ENCODE data around the gene ADGRG1.

Gene ADGRG1

DNA sequence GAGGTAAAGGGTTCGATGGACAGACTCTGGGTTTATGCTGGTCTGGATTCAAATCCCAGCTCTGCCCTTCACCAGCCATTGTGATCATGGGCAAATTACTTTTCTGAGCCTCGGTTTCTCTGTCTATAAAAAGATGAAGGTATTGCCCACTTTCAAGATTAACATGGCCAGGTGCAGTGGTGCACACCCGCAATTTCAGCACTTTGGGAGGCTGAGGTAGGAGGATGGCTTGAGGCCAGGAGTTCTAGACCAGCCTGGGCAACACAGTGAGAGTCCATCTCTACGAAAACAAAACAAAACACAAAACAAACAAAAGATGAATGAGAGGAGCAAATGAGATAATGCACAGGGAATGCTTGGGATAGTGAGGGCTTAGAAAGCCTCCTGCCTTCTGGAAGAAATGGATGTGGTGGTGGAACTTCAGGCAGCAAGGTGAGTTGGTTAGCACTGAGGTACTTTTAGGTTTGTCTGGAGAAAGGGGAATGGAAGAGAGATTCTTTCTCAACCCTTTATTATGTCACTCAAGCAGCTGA is 48.2 kb downstream of the ADGRG1 start:
- TF ChIP-seq, protein P1, sequence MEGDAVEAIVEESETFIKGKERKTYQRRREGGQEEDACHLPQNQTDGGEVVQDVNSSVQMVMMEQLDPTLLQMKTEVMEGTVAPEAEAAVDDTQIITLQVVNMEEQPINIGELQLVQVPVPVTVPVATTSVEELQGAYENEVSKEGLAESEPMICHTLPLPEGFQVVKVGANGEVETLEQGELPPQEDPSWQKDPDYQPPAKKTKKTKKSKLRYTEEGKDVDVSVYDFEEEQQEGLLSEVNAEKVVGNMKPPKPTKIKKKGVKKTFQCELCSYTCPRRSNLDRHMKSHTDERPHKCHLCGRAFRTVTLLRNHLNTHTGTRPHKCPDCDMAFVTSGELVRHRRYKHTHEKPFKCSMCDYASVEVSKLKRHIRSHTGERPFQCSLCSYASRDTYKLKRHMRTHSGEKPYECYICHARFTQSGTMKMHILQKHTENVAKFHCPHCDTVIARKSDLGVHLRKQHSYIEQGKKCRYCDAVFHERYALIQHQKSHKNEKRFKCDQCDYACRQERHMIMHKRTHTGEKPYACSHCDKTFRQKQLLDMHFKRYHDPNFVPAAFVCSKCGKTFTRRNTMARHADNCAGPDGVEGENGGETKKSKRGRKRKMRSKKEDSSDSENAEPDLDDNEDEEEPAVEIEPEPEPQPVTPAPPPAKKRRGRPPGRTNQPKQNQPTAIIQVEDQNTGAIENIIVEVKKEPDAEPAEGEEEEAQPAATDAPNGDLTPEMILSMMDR (conservative IDR thresholded peaks at IDR 0.05; ENCODE audit: low read length) = no peak
- H3K4me3 ChIP-seq (ENCODE audit: low read length) = no peak overlapping the region
- DNase-seq (ENCODE audit: low read depth) = no peak

GRCh38 chr16:57677622-57678369 is 49.4 kb downstream of the ADGRG1 start:
- no peak overlapping the region for H3K4me3 ChIP-seq (ENCODE audit: low read length)
- TF ChIP-seq, protein P1 (conservative IDR thresholded peaks at IDR 0.05; ENCODE audit: low read length) = no peak
- DNase-seq (ENCODE audit: low read depth) = no peak

DNA sequence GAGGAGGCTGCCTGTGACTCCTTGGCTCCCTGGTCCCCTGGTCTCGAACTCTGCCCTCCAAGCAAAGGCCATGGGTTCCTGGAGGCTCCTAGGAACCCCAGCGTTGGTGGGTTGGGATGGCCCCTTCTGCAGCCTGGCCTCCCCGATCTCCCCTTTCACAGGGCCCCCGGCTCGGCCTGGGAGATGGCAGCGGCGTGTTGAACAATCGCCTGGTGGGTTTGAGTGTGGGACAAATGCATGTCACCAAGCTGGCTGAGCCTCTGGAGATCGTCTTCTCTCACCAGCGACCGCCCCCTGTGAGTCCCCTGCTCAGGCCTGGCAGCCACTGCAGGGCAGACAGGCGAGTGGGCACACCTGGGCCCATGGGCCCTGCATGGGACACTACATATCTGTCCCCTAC is 50.6 kb downstream of the ADGRG1 start:
- DNase-seq (ENCODE audit: low read depth) = no peak
- no peak overlapping the region for H3K4me3 ChIP-seq (ENCODE audit: low read length)
- TF ChIP-seq, protein P1 (conservative IDR thresholded peaks at IDR 0.05; ENCODE audit: low read length) = no peak

GRCh38 chr16:57679767-57680482 is 51.5 kb downstream of the ADGRG1 start:
- H3K4me3 ChIP-seq (ENCODE audit: low read length) = no peak overlapping the region
- DNase-seq (ENCODE audit: low read depth) = no peak
- TF ChIP-seq, protein P1 (conservative IDR thresholded peaks at IDR 0.05; ENCODE audit: low read length) = no peak

DNA sequence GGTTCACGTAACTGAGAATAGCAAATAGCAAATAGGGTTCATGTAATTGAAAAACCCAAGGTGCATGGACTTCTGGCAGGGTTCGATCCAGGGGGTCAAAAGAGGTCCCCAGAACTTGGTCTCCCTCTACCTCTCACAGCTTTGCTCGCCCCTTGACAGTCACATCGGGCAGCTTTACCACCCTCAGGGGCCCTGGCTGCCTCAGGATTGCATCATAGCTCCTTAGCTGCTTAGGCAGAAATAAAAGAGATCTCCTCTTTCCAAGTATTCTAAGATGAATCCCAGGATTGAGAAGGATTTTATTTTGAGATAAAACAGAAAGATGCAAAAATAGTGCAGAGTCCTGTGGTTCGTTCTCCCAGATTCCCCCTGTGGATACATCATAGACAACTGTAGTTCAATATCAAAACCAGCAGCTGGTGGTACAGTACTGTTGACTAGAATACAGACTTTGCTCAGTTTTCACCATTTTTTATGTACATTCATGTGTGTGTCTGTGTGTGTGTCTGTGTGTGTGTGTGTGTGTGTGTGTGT is 52.5 kb downstream of the ADGRG1 start:
- no peak for DNase-seq (ENCODE audit: low read depth)
- no peak overlapping the region for H3K4me3 ChIP-seq (ENCODE audit: low read length)
- TF ChIP-seq, protein P1 (conservative IDR thresholded peaks at IDR 0.05; ENCODE audit: low read length) = no peak

GRCh38 chr16:57681950-57682728 is 53.7 kb downstream of the ADGRG1 start:
- no peak for DNase-seq (ENCODE audit: low read depth)
- no peak overlapping the region for H3K4me3 ChIP-seq (ENCODE audit: low read length)
- TF ChIP-seq, protein P1 (conservative IDR thresholded peaks at IDR 0.05; ENCODE audit: low read length) = no peak

Data from AG10803 (cell line).